ENCODE results near the gene ADGRD1. TPM values are rescaled to one million over a fixed set of nuclear protein-coding genes. Genes with fewer than 3 reads are reported as not detected.

The ADGRD1 gene
- polyA plus RNA-seq, 3 donors, result 4.7 to 17.9 (median 4.9) TPM

GRCh38 chr12:131123817-131124216 lies 170.1 kb downstream of the ADGRD1 start:
- Mint-ChIP-seq H3K27ac (no peak overlapping the region), H3K4me3 (no peak overlapping the region), H3K36me3 (peaks cover 0 to 4% of the 10 kb centered on the region in 2 donors), H3K4me1 (no peaks in the 10 kb centered on the region), H3K27me3 (ENCODE audit: low read depth in 3 of 3) (peaks cover 1 to 2% (median 1%) of the 10 kb centered on the region in 3 donors), H3K9me3 (peaks cover 0 to 10% (median 4%) of the 10 kb centered on the region in 7 donors)
- no peaks in the 10 kb centered on the region for H3K9me3 ChIP-seq (replicated peaks in 1 of 2; ENCODE audit: control insufficient read depth in 1 of 2, insufficient read depth in 1 of 2, low read length in 2 of 2)
- intact Hi-C loops (cut with micrococcal nuclease), result no loop called here
- H3K79me2 ChIP-seq (ENCODE audit: insufficient read depth, low read length), result no peaks in the 10 kb centered on the region
- no peaks in the 10 kb centered on the region for H4K20me1 ChIP-seq (ENCODE audit: insufficient read depth, low read length)
- no peak overlapping the region for H3K27ac ChIP-seq (ENCODE audit: low read depth in 1 of 2, low read length in 2 of 2)
- no peak overlapping the region for H2AFZ ChIP-seq (ENCODE audit: insufficient read depth, low read depth, low read length, poor library complexity, severe bottlenecking)
- no peaks in the 10 kb centered on the region for H3K4me1 ChIP-seq (ENCODE audit: control insufficient read depth in 1 of 2, insufficient read depth in 2 of 2, low read length in 2 of 2)
- DNase-seq, result no peak
- no peaks in the 10 kb centered on the region for H3K27me3 ChIP-seq (ENCODE audit: control insufficient read depth in 2 of 2, insufficient read depth in 2 of 2, low read length in 2 of 2)
- H3K4me3 ChIP-seq (replicated peaks in 1 of 3; ENCODE audit: low read depth in 2 of 3, low read length in 3 of 3), result no peak overlapping the region
- TF ChIP-seq, protein P1, sequence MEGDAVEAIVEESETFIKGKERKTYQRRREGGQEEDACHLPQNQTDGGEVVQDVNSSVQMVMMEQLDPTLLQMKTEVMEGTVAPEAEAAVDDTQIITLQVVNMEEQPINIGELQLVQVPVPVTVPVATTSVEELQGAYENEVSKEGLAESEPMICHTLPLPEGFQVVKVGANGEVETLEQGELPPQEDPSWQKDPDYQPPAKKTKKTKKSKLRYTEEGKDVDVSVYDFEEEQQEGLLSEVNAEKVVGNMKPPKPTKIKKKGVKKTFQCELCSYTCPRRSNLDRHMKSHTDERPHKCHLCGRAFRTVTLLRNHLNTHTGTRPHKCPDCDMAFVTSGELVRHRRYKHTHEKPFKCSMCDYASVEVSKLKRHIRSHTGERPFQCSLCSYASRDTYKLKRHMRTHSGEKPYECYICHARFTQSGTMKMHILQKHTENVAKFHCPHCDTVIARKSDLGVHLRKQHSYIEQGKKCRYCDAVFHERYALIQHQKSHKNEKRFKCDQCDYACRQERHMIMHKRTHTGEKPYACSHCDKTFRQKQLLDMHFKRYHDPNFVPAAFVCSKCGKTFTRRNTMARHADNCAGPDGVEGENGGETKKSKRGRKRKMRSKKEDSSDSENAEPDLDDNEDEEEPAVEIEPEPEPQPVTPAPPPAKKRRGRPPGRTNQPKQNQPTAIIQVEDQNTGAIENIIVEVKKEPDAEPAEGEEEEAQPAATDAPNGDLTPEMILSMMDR (IDR thresholded peaks at IDR 0.05), result no peak
- H3K4me2 ChIP-seq (replicated peaks; ENCODE audit: extremely low read depth, low read length, poor library complexity, severe bottlenecking), result no peak overlapping the region
- H3K36me3 ChIP-seq (replicated peaks in 1 of 2; ENCODE audit: control insufficient read depth in 1 of 2, insufficient read depth in 2 of 2, low read length in 2 of 2), result no peaks in the 10 kb centered on the region
- no peak overlapping the region for H3K9ac ChIP-seq (ENCODE audit: insufficient read depth, low read length, poor library complexity, severe bottlenecking)
- 94% methylated on average over 6 of the region's 10 CpGs for WGBS (ENCODE audit: insufficient coverage)

DNA sequence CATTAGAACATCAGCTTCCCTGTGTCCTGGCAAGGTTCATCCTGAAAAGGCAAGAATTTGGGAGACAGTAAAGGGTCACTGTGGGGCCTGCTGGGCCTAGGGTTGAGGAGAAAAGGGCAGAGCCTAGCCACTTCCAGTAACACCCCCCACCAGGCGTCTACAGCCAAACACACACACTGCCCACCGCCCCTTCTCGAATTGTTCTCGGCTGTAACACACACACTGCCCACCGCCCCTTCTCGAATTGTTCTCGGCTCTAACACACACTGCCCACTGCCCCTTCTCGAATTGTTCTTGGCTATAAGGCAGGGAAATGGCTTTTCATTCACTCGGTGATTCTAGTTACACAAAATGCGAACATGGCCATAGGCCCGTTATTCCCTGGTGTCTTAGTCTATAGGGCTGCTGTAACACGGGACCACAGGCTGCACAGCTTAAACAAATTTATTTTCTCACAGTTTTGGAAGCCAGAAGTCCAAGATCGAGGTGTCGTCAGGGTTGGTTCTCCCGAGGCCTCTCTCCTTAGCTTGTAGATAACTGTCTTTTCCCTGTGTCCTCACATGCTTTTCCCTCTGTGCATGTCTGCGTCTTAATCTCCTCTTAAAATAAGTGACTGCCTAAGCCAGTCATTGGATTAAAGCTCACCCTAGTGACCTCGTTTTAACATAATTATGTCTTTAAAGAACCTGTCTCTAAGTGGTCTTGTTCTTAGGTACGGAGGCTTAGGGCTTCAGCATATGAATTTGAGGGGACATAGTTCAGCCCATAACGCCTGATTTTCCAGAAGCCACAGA lies 171.0 kb downstream of the ADGRD1 start:
- Histone ChIP-seq H4K20me1 (ENCODE audit: insufficient read depth, low read length) (no peaks in the 10 kb centered on the region), H3K4me2 (replicated peaks; ENCODE audit: extremely low read depth, low read length, poor library complexity, severe bottlenecking) (no peak overlapping the region), H3K27ac (ENCODE audit: low read depth in 1 of 2, low read length in 2 of 2) (no peak overlapping the region), H3K9me3 (replicated peaks in 1 of 2; ENCODE audit: control insufficient read depth in 1 of 2, insufficient read depth in 1 of 2, low read length in 2 of 2) (no peaks in the 10 kb centered on the region), H3K79me2 (ENCODE audit: insufficient read depth, low read length) (no peaks in the 10 kb centered on the region), H3K4me3 (replicated peaks in 1 of 3; ENCODE audit: low read depth in 2 of 3, low read length in 3 of 3) (no peak overlapping the region), H2AFZ (ENCODE audit: insufficient read depth, low read depth, low read length, poor library complexity, severe bottlenecking) (no peak overlapping the region), H3K9ac (ENCODE audit: insufficient read depth, low read length, poor library complexity, severe bottlenecking) (no peak overlapping the region), H3K36me3 (replicated peaks in 1 of 2; ENCODE audit: control insufficient read depth in 1 of 2, insufficient read depth in 2 of 2, low read length in 2 of 2) (no peaks in the 10 kb centered on the region), H3K4me1 (ENCODE audit: control insufficient read depth in 1 of 2, insufficient read depth in 2 of 2, low read length in 2 of 2) (no peaks in the 10 kb centered on the region), H3K27me3 (ENCODE audit: control insufficient read depth in 2 of 2, insufficient read depth in 2 of 2, low read length in 2 of 2) (no peaks in the 10 kb centered on the region)
- Mint-ChIP-seq H3K36me3 (peaks cover 0 to 4% of the 10 kb centered on the region in 2 donors), H3K27ac (no peak overlapping the region), H3K27me3 (ENCODE audit: low read depth in 3 of 3) (peaks cover under 1 to 2% (median 1%) of the 10 kb centered on the region in 3 donors), H3K4me3 (no peak overlapping the region), H3K9me3 (peaks cover 0 to 8% (median 4%) of the 10 kb centered on the region in 7 donors), H3K4me1 (no peaks in the 10 kb centered on the region)
- WGBS (ENCODE audit: insufficient coverage), result over 99% methylated on average over 15 of the region's 19 CpGs
- TF ChIP-seq, protein P1 (IDR thresholded peaks at IDR 0.05), result no peak
- DNase-seq, result no peak
- intact Hi-C loops (cut with micrococcal nuclease), result no loop called here
